Measurements from ENCODE around the gene CLEC3B. TPM values are rescaled to one million over a fixed set of nuclear protein-coding genes. Genes with fewer than 3 reads are reported as not detected.

The CLEC3B gene
- total RNA-seq, 2 experiments from 2014 or later = 0.34 to 0.36 TPM

DNA sequence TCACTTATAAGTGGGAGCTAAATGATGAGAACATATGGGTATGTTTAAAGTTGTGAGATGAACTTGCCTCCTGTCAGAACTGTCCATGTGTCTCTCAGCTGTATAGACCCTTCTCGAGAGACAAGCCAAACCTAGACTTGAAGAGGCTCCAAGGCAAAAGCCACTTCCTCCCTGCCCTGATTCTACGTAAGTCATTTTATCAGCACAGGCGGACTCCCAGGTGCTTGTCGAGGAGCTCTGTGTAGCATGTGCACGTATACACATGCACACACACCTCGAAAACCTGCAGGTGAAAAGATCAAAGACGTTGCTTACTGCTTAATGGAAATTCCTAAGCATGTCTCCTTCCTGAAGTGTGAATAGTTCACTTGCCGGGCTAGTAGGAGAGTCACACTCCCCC, 5.6 kb upstream of the CLEC3B start:
- Histone ChIP-seq H3K4me1 (ENCODE audit: insufficient read depth, low read length) (peaks cover 18% of the 10 kb centered on the region), H3K27me3 (ENCODE audit: control insufficient read depth in 1 of 2, insufficient read depth in 2 of 2, low read length in 2 of 2) (no peaks in the 10 kb centered on the region), H3K36me3 (ENCODE audit: insufficient read depth, low read length) (peaks cover 5% of the 10 kb centered on the region), H3K27ac (ENCODE audit: low read depth in 1 of 2, low read length in 2 of 2) (no peak overlapping the region), H3K4me3 (ENCODE audit: low read length) (no peak overlapping the region), H3K9me3 (ENCODE audit: control insufficient read depth in 1 of 2, insufficient read depth in 1 of 2, low read length in 2 of 2) (no peaks in the 10 kb centered on the region)
- CTCF ChIA-PET = no interaction called here
- TF ChIP-seq, protein P1, sequence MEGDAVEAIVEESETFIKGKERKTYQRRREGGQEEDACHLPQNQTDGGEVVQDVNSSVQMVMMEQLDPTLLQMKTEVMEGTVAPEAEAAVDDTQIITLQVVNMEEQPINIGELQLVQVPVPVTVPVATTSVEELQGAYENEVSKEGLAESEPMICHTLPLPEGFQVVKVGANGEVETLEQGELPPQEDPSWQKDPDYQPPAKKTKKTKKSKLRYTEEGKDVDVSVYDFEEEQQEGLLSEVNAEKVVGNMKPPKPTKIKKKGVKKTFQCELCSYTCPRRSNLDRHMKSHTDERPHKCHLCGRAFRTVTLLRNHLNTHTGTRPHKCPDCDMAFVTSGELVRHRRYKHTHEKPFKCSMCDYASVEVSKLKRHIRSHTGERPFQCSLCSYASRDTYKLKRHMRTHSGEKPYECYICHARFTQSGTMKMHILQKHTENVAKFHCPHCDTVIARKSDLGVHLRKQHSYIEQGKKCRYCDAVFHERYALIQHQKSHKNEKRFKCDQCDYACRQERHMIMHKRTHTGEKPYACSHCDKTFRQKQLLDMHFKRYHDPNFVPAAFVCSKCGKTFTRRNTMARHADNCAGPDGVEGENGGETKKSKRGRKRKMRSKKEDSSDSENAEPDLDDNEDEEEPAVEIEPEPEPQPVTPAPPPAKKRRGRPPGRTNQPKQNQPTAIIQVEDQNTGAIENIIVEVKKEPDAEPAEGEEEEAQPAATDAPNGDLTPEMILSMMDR (IDR thresholded peaks at IDR 0.05) = no peak
- H3K27ac Mint-ChIP-seq = peak overlapping the region; percentile 64
- no peaks in the 10 kb centered on the region for H3K27me3 Mint-ChIP-seq
- H3K4me3 Mint-ChIP-seq = peak overlapping the region; percentile 22
- peaks cover 21% of the 10 kb centered on the region for H3K4me1 Mint-ChIP-seq (ENCODE audit: low read depth)
- DNase-seq (peak in 7 of 14 experiments; percentile 17 to 63 (median 42)), ATAC-seq (ENCODE audit: poor library complexity) (peak; percentile 96)
- POLR2A ChIA-PET = interaction anchor here (0.6 to 1.3 kb wide), 4 partner anchors 11 to 45 kb away, joined by 3 to 4 read pairs (median 3); partner anchors contain the start of genes EXOSC7 and ZDHHC3
- H3K9me3 Mint-ChIP-seq = no peaks in the 10 kb centered on the region
- intact Hi-C loops (cut with DNase I, micrococcal nuclease) = loop anchor here in 1 of 2 experiments (1.0 kb wide), 1 partner anchor 14 kb away; no protein-coding TSS in a partner anchor
- peaks cover 11% of the 10 kb centered on the region for H3K36me3 Mint-ChIP-seq (ENCODE audit: low read depth)

- ChIA-PET CTCF (no interaction called here), POLR2A (no interaction called here)
- no peaks in the 10 kb centered on the region for H3K9me3 Mint-ChIP-seq
- Histone ChIP-seq H3K27me3 (ENCODE audit: control insufficient read depth in 1 of 2, insufficient read depth in 2 of 2, low read length in 2 of 2) (no peaks in the 10 kb centered on the region), H3K4me1 (ENCODE audit: insufficient read depth, low read length) (peaks cover 18% of the 10 kb centered on the region), H3K9me3 (ENCODE audit: control insufficient read depth in 1 of 2, insufficient read depth in 1 of 2, low read length in 2 of 2) (no peaks in the 10 kb centered on the region), H3K4me3 (ENCODE audit: low read length) (no peak overlapping the region), H3K27ac (ENCODE audit: low read depth in 1 of 2, low read length in 2 of 2) (no peak overlapping the region), H3K36me3 (ENCODE audit: insufficient read depth, low read length) (no peaks in the 10 kb centered on the region)
- TF ChIP-seq, protein P1 (IDR thresholded peaks at IDR 0.05) = no peak
- DNase-seq = no peak
- no peaks in the 10 kb centered on the region for H3K27me3 Mint-ChIP-seq
- H3K4me3 Mint-ChIP-seq = no peak overlapping the region
- intact Hi-C loops (cut with DNase I, micrococcal nuclease) = no loop called here
- peaks cover 21% of the 10 kb centered on the region for H3K4me1 Mint-ChIP-seq (ENCODE audit: low read depth)
- ATAC-seq (ENCODE audit: poor library complexity) = no peak
- H3K36me3 Mint-ChIP-seq (ENCODE audit: low read depth) = peaks cover 4% of the 10 kb centered on the region
- H3K27ac Mint-ChIP-seq = peak overlapping the region; percentile 64
These were observed 4.4 kb upstream of the CLEC3B start for GRCh38 chr3:45021524-45022297.

GRCh38 chr3:45023675-45024074, 2.4 kb upstream of the CLEC3B start:
- TF ChIP-seq, protein P1 (IDR thresholded peaks at IDR 0.05) = no peak
- intact Hi-C loops (cut with DNase I, micrococcal nuclease) = no loop called here
- no peak for DNase-seq
- H3K4me1 Mint-ChIP-seq (ENCODE audit: low read depth) = peaks cover 21% of the 10 kb centered on the region
- H3K27me3 Mint-ChIP-seq = no peaks in the 10 kb centered on the region
- H3K36me3 Mint-ChIP-seq (ENCODE audit: low read depth) = no peaks in the 10 kb centered on the region
- no peaks in the 10 kb centered on the region for H3K9me3 ChIP-seq (ENCODE audit: control insufficient read depth in 1 of 2, insufficient read depth in 1 of 2, low read length in 2 of 2)
- H3K27ac Mint-ChIP-seq = no peak overlapping the region
- ATAC-seq (ENCODE audit: poor library complexity) = no peak
- H3K4me3 Mint-ChIP-seq = no peak overlapping the region
- H3K4me3 ChIP-seq (ENCODE audit: low read length) = no peak overlapping the region
- H3K27ac ChIP-seq (ENCODE audit: low read depth in 1 of 2, low read length in 2 of 2) = no peak overlapping the region
- no peaks in the 10 kb centered on the region for H3K9me3 Mint-ChIP-seq
- no peaks in the 10 kb centered on the region for H3K36me3 ChIP-seq (ENCODE audit: insufficient read depth, low read length)
- ChIA-PET CTCF (no interaction called here), POLR2A (no interaction called here)
- peaks cover 18% of the 10 kb centered on the region for H3K4me1 ChIP-seq (ENCODE audit: insufficient read depth, low read length)
- no peaks in the 10 kb centered on the region for H3K27me3 ChIP-seq (ENCODE audit: control insufficient read depth in 1 of 2, insufficient read depth in 2 of 2, low read length in 2 of 2)
